DOHH2 (cell line): ENCODE data around the gene PRKCD.
A peak's percentile ranks its signal among the peaks of the same experiment; 100 is the strongest.

ENCODE experiments used
- H3F3A ChIP-seq: fragments of 200-600 bp; sonication (generic), shearing (Covaris generic); 2 replicates; pipeline ENCODE4 v1.6.0; 2016; ENCODE audit warnings: antibody characterized with exemption, mild to moderate bottlenecking; ENCODE audit not compliant: control insufficient read depth, insufficient read depth
- H3K27ac ChIP-seq: fragments of 200-600 bp; sonication (generic); 2 replicates; pipeline ENCODE4 v1.5.1; 2014; ENCODE audit warnings: low read depth, mild to moderate bottlenecking, low read length, moderate library complexity
- H3K27me3 ChIP-seq: fragments of 200-600 bp; sonication (generic); 2 replicates; pipeline ENCODE4 v1.6.1; 2014; ENCODE audit warnings: mild to moderate bottlenecking, low read length, mixed read lengths; ENCODE audit not compliant: control insufficient read depth
- H3K36me3 ChIP-seq: fragments of 200-600 bp; sonication (generic); 2 replicates; pipeline ENCODE4 v1.6.1; 2014; ENCODE audit warnings: mild to moderate bottlenecking, low read length, moderate library complexity, mixed read lengths; ENCODE audit not compliant: control insufficient read depth
- H3K4me1 ChIP-seq: fragments of 200-600 bp; sonication (generic); 2 replicates; pipeline ENCODE4 v1.6.1; 2014; ENCODE audit warnings: mild to moderate bottlenecking, low read length, mixed read lengths; ENCODE audit not compliant: control insufficient read depth
- H3K4me2 ChIP-seq: fragments of 200-600 bp; sonication (generic); 2 replicates; pipeline ENCODE4 v1.6.0; 2014; ENCODE audit warnings: mild to moderate bottlenecking, low read length, moderate library complexity
- H3K4me3 ChIP-seq: fragments of 200-600 bp; sonication (generic); 2 replicates; pipeline ENCODE4 v1.5.1; 2014; ENCODE audit warnings: mild to moderate bottlenecking, low read length, mixed read lengths
- H3K79me2 ChIP-seq: fragments of 200-600 bp; sonication (generic); 2 replicates; pipeline ENCODE4 v1.6.1; 2014; ENCODE audit warnings: mild to moderate bottlenecking, low read length, mixed read lengths; ENCODE audit not compliant: control insufficient read depth
- H3K9me2 ChIP-seq: fragments of 200-600 bp; sonication (generic); replicated peaks from 2 replicates; pipeline ENCODE4 v1.6.1; 2014; ENCODE audit warnings: mild to moderate bottlenecking, low read length, mixed read lengths; ENCODE audit not compliant: control insufficient read depth
- H3K9me3 ChIP-seq: fragments of 200-600 bp; sonication (generic); 2 replicates; pipeline ENCODE4 v1.6.1; 2014; ENCODE audit warnings: antibody characterized with exemption, low read length, mixed read lengths; ENCODE audit not compliant: control insufficient read depth, insufficient read depth
- H4K20me1 ChIP-seq: fragments of 200-600 bp; sonication (generic); 2 replicates; pipeline ENCODE4 v1.6.0; 2014; ENCODE audit warnings: low read depth, mild to moderate bottlenecking, antibody characterized with exemption, low read length, moderate library complexity; ENCODE audit not compliant: control insufficient read depth, insufficient read depth
- EZH2phosphoT487 ChIP-seq: fragments of 200-600 bp; sonication (generic); IDR thresholded peaks from 2 replicates; pipeline ENCODE4 v1.6.1; 2017; ENCODE audit warnings: borderline replicate concordance, mild to moderate bottlenecking, antibody characterized with exemption, low read length, moderate library complexity, mixed read lengths
- TF ChIP-seq, protein P1 (sequence below): fragments of 200-600 bp; sonication (generic); IDR thresholded peaks from one replicate; pipeline ENCODE4 v1.5.1; 2014; ENCODE audit warnings: antibody characterized with exemption, mild to moderate bottlenecking, low read depth, low read length; ENCODE audit not compliant: poor library complexity, severe bottlenecking

The PRKCD gene

DNA sequence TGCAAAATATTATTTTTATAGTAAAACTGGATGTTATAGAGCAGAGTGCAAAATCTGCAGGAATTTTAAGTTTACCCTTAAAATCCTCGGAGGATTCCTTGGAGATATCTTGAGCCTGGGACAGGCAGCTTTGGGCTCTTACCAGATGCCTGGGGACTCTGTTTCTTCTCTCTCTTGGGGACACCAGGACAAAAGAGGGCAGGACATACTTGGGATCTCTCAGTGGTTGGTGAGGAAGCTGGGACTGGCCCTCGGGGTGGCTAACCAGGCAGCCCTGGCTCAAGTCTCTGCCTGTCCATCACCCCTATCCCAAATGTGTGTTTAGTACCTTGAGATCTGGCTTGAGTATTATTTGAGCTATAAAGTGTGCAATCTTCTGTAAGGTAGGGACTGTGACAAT lies 56.2 kb downstream of the PRKCD start:
- TF ChIP-seq EZH2phosphoT487: no peak
- TF ChIP-seq, protein P1, sequence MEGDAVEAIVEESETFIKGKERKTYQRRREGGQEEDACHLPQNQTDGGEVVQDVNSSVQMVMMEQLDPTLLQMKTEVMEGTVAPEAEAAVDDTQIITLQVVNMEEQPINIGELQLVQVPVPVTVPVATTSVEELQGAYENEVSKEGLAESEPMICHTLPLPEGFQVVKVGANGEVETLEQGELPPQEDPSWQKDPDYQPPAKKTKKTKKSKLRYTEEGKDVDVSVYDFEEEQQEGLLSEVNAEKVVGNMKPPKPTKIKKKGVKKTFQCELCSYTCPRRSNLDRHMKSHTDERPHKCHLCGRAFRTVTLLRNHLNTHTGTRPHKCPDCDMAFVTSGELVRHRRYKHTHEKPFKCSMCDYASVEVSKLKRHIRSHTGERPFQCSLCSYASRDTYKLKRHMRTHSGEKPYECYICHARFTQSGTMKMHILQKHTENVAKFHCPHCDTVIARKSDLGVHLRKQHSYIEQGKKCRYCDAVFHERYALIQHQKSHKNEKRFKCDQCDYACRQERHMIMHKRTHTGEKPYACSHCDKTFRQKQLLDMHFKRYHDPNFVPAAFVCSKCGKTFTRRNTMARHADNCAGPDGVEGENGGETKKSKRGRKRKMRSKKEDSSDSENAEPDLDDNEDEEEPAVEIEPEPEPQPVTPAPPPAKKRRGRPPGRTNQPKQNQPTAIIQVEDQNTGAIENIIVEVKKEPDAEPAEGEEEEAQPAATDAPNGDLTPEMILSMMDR: no peak
- Histone ChIP-seq H3K9me3 (no peaks in the 10 kb centered on the region), H3K9me2 (no peaks in the 10 kb centered on the region), H3K4me2 (no peak overlapping the region), H3K4me1 (peaks cover 32% of the 10 kb centered on the region), H3K79me2 (peaks cover 13% of the 10 kb centered on the region), H3K27ac (no peak overlapping the region), H3K27me3 (no peaks in the 10 kb centered on the region), H4K20me1 (peaks cover 4% of the 10 kb centered on the region; the same call in 1 of the 2 replicates), H3K36me3 (no peaks in the 10 kb centered on the region; the same call in 1 of the 2 replicates), H3K4me3 (no peak overlapping the region), H3F3A (peaks cover 18% of the 10 kb centered on the region)

DNA sequence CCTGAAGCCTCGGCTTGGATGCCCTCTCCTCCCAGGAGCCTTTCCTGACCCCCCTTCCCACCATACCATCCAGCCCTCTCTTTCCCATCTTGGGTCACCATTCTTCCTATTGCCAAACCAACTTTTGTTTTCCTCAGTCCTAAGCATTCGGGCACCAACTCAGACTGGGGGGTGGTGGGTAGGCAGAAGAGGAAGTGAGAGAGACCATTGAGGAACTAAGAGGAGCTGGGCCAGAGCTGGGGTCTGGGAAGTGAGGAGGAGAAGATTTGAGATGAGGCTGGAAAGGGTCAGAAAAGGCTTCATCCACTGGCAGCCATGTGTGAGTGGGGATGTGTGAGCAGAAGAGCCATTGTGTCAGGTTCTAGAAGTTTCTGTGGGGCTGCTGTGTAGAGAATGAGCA lies 57.1 kb downstream of the PRKCD start:
- no peaks in the 10 kb centered on the region for H3K27me3 ChIP-seq
- H3K9me2 ChIP-seq: no peaks in the 10 kb centered on the region
- peaks cover 20% of the 10 kb centered on the region for H3F3A ChIP-seq
- H3K9me3 ChIP-seq: no peaks in the 10 kb centered on the region
- H4K20me1 ChIP-seq: peaks cover 4% of the 10 kb centered on the region; the same call in 1 of the 2 replicates
- H3K4me2 ChIP-seq: peak overlapping the region; percentile 38
- H3K27ac ChIP-seq: no peak overlapping the region
- TF ChIP-seq, protein P1: no peak
- no peak for TF ChIP-seq EZH2phosphoT487
- no peak overlapping the region for H3K4me3 ChIP-seq
- H3K36me3 ChIP-seq: peaks cover 7% of the 10 kb centered on the region
- peaks cover 6% of the 10 kb centered on the region for H3K79me2 ChIP-seq
- peaks cover 23% of the 10 kb centered on the region for H3K4me1 ChIP-seq

DNA sequence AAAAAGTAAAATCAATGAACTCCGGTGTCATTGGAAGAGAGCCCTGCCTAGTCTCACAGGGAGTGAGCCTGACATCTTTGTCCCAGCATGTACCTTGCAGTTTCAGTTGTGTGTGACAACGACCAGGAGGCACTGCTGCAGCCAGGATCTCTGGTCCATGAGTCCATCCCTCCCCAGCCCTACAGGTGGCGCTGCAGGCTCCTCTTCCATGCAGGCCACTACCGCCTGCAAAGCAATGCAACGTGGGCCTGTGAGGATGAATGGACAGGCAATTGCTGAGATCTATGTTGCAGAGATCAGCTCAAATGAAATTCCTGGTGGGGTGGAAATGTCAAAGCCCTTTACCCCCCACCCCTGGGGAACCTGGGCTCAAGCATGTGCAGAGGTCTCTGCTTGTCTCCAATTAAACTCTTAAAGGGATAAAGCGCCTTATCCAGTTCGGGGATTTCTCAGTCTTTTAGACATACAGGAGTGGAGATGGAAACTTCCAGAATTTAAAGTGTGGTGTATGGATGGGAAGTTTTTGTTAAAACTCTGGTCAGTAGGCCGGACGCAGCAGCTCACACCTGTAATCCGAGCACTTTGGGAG lies 59.0 kb downstream of the PRKCD start:
- no peak for TF ChIP-seq EZH2phosphoT487
- TF ChIP-seq, protein P1: peak; percentile 96
- Histone ChIP-seq H3K27me3 (no peaks in the 10 kb centered on the region), H3K4me1 (peaks cover 15% of the 10 kb centered on the region), H3K4me2 (no peak overlapping the region), H3K79me2 (peaks cover 2% of the 10 kb centered on the region; the same call in 1 of the 2 replicates), H3K9me2 (no peaks in the 10 kb centered on the region), H3K36me3 (peaks cover 26% of the 10 kb centered on the region), H4K20me1 (no peaks in the 10 kb centered on the region), H3K27ac (no peak overlapping the region), H3F3A (peaks cover 29% of the 10 kb centered on the region), H3K9me3 (no peaks in the 10 kb centered on the region), H3K4me3 (no peak overlapping the region)
